GM23338 (cell line): ENCODE data around the gene TRIAP1. TPM values are rescaled to one million over a fixed set of nuclear protein-coding genes. Genes with fewer than 3 reads are reported as not detected.
"Not testable (repeated sequence)": the region's sequence is repeated elsewhere in the genome, so short reads cannot be mapped to it uniquely, and the experiment has no call there.

Source experiments
- ATAC-seq: fragments of 200-7000 bp; cut with Tn5 transposase; 3 replicates; pipeline ENCODE4 v1.9.1; 2020
- DNase-seq: peaks from one replicate; pipeline ENCODE4 v3.0.0-alpha.2; 2015; ENCODE audit warnings: low spot score
- H2AFZ ChIP-seq: fragments of 200-600 bp; sonication (generic); 2 replicates; pipeline ENCODE4 v1.8.0; 2016; ENCODE audit warnings: antibody characterized with exemption, mild to moderate bottlenecking, moderate library complexity
- H3F3A ChIP-seq: fragments of 200-600 bp; sonication (generic); replicated peaks from 2 replicates; pipeline ENCODE4 v1.8.0; 2017; ENCODE audit warnings: antibody characterized with exemption, mixed run types, low read depth
- H3K27ac ChIP-seq: fragments of 200-600 bp; sonication (generic); 2 replicates; pipeline ENCODE4 v1.6.1; 2016; ENCODE audit warnings: low read depth
- H3K27me3 ChIP-seq: fragments of 200-600 bp; sonication (generic); 2 replicates; pipeline ENCODE4 v1.8.0; 2016; ENCODE audit warnings: mild to moderate bottlenecking, mixed run types, moderate library complexity; ENCODE audit not compliant: insufficient read depth
- H3K36me3 ChIP-seq: fragments of 200-600 bp; sonication (generic); 2 replicates; pipeline ENCODE4 v1.8.0; 2016; ENCODE audit warnings: mild to moderate bottlenecking; ENCODE audit not compliant: insufficient read depth
- H3K4me1 ChIP-seq: fragments of 200-600 bp; sonication (generic); 2 replicates; pipeline ENCODE4 v1.8.0; 2016; ENCODE audit warnings: mild to moderate bottlenecking, moderate library complexity; ENCODE audit not compliant: insufficient read depth
- H3K4me2 ChIP-seq: fragments of 200-600 bp; sonication (generic); 2 replicates; pipeline ENCODE4 v1.7.1; 2017; ENCODE audit warnings: mixed run types
- H3K4me3 ChIP-seq: fragments of 200-600 bp; sonication (generic); 2 replicates; pipeline ENCODE4 v1.6.1; 2016; ENCODE audit warnings: mixed run types
- H3K79me2 ChIP-seq: fragments of 200-600 bp; sonication (generic); replicated peaks from 2 replicates; pipeline ENCODE4 v1.8.0; 2017; ENCODE audit warnings: mild to moderate bottlenecking; ENCODE audit not compliant: insufficient read depth
- H3K9me2 ChIP-seq: fragments of 200-600 bp; sonication (generic); 2 replicates; pipeline ENCODE4 v1.8.0; 2017; ENCODE audit not compliant: insufficient read depth
- H4K20me1 ChIP-seq: fragments of 200-600 bp; sonication (generic); replicated peaks from 2 replicates; pipeline ENCODE4 v1.8.0; 2017; ENCODE audit warnings: mild to moderate bottlenecking; ENCODE audit not compliant: insufficient read depth
- H3K27ac Mint-ChIP-seq: 2 replicates; pipeline ENCODE4 v1.8.0; 2020; ENCODE audit warnings: inconsistent platforms, mild to moderate bottlenecking, moderate library complexity, mixed read lengths
- H3K27me3 Mint-ChIP-seq: 3 replicates; pipeline ENCODE4 v1.8.0; 2022; ENCODE audit warnings: low read depth, mild to moderate bottlenecking, moderate library complexity, mixed read lengths, inconsistent platforms; ENCODE audit not compliant: insufficient read depth, poor library complexity
- H3K36me3 Mint-ChIP-seq: 3 replicates; pipeline ENCODE4 v1.8.0; 2021; ENCODE audit warnings: low read depth, mild to moderate bottlenecking, inconsistent platforms, moderate library complexity, mixed read lengths
- H3K4me1 Mint-ChIP-seq: 3 replicates; pipeline ENCODE4 v1.8.0; 2020; ENCODE audit warnings: mild to moderate bottlenecking, inconsistent platforms, mixed read lengths
- H3K4me3 Mint-ChIP-seq: 3 replicates; pipeline ENCODE4 v1.8.0; 2021; ENCODE audit warnings: moderate library complexity, mild to moderate bottlenecking, inconsistent platforms, mixed read lengths
- H3K9me3 Mint-ChIP-seq: 3 replicates; pipeline ENCODE4 v1.8.0; 2020; ENCODE audit warnings: moderate library complexity, mild to moderate bottlenecking, inconsistent platforms, mixed read lengths
- CREB1 ChIP-seq: fragments of 250-450 bp; sonication (Bioruptor Pico); IDR thresholded peaks from 2 replicates; pipeline ENCODE4 v1.5.0; 2020; ENCODE audit warnings: low read depth, mild to moderate bottlenecking, moderate library complexity
- ETS1 ChIP-seq: IDR thresholded peaks from 2 replicates; pipeline ENCODE4 v1.6.1; 2016; ENCODE audit warnings: antibody characterized with exemption
- EZH2 ChIP-seq: fragments of 200-600 bp; sonication (generic); IDR thresholded peaks from one replicate; pipeline ENCODE4 v1.8.0; 2017; ENCODE audit warnings: antibody characterized with exemption, mild to moderate bottlenecking, low read depth; ENCODE audit not compliant: unreplicated experiment
- EZH2phosphoT487 ChIP-seq: fragments of 200-600 bp; sonication (generic); IDR thresholded peaks from one replicate; pipeline ENCODE4 v1.8.1; 2018; ENCODE audit warnings: antibody characterized with exemption; ENCODE audit not compliant: unreplicated experiment
- JUNB ChIP-seq: IDR thresholded peaks from one replicate; pipeline ENCODE4 v1.6.1; 2016; ENCODE audit warnings: antibody characterized with exemption; ENCODE audit not compliant: unreplicated experiment
- NANOG ChIP-seq: IDR thresholded peaks from 2 replicates; pipeline ENCODE4 v1.6.1; 2016; ENCODE audit warnings: antibody characterized with exemption, borderline replicate concordance
- STAT1 ChIP-seq: IDR thresholded peaks from one replicate; pipeline ENCODE4 v1.6.1; 2016; ENCODE audit warnings: antibody characterized with exemption; ENCODE audit not compliant: unreplicated experiment
- ZNF114 ChIP-seq: fragments of 250-450 bp; sonication (Bioruptor Pico); IDR thresholded peaks from 2 replicates; pipeline ENCODE4 v1.5.0; 2020; ENCODE audit warnings: mild to moderate bottlenecking, moderate library complexity
- ZNF331 ChIP-seq: fragments of 250-450 bp; sonication (Bioruptor Pico); IDR thresholded peaks from 2 replicates; pipeline ENCODE4 v1.5.0; 2020; ENCODE audit warnings: low read depth, mild to moderate bottlenecking, moderate library complexity
- polyA plus RNA-seq: library from polyadenylated mRNA; unstranded; fragments of >200 nt; fragmentation: Nextera tagmentation; extraction: Ambion mirVana; gene quantifications from 2 replicates; pipeline ENCODE4 v1.2.1, GENCODE V29; 2016
- total RNA-seq: library from RNA; depleted of rRNA; stranded (reverse); fragments of >200 nt; shearing (Covaris generic); gene quantifications from 2 replicates; pipeline ENCODE4 v1.2.3, GENCODE V29; 2014
- TF ChIP-seq, protein P1 (sequence below), 2 experiments: fragments of 200-600 bp in 1 of 2; sonication (generic) in 1 of 2; conservative IDR thresholded peaks; 2 replicates each; pipeline versions ENCODE4 v1.5.1 to v1.6.1; 2016 to 2017; ENCODE audit warnings: antibody characterized with exemption in 2 of 2, low read depth in 2 of 2, mild to moderate bottlenecking in 2 of 2, moderate library complexity in 1 of 2

TRIAP1 gene
- total and polyA plus RNA-seq, 2 experiments from 2014 or later, result 53.4 to 94.2 TPM

DNA sequence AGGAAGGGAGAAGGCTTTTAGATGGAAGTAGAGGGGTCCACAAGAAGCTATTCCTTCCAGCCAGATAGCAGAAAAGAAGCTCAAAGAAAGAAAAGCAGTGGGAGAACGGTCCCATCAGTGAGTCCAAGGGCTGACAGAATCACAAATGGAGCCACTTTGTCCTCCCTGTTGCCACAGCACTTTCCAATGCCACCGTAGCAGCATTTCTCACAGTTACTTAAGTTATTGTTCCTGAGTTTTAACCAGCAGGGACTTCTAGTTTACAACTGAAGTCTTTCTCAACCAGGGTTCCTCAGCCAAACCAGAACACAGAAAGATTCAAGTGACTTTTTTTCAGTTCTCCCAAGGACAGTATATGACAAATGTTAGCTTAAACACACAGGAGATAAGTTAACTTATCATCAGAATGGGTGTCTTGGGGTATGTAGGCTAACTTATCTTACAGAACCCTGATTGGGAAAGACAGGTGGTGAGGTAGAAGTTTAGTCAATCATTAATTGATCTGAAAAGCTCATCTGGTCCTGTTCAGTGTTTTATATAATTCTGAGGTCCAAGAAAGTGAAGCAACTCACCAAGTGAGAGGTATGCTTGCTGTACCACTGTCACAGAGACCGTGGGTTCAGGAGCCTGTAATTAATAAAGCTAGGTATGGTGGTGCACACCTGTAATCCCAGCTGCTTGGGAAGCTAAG is 7.0 kb upstream of the TRIAP1 start (continued):
- TF ChIP-seq ZNF331 (CRISPR knock-in tag), result no peak
- TF ChIP-seq STAT1, result no peak
- TF ChIP-seq CREB1 (CRISPR knock-in tag), result no peak
- no peak for TF ChIP-seq NANOG
- no peak for TF ChIP-seq JUNB
- TF ChIP-seq EZH2, result no peak
- TF ChIP-seq ETS1, result no peak
- no peak for TF ChIP-seq EZH2phosphoT487

DNA sequence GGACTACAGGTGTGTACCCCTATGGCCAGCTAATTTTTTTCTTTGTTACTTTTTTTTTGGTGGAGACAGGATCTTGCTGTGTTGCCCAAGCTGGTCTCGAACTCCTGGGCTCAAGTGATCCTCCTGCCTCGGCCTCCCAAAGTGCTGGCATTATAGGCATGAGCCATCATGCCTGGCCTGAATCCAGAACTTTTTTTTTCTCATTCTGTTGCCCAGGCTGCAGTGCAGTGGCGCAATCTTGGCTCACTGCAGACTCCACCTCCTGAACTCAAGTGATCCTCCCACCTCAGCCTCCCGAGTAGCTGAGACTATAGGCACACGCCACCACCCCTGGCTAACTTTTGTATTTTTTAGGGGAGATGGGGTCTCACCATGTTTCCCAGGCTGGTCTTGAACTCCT is 6.3 kb upstream of the TRIAP1 start:
- not testable (repeated sequence) for H3K4me1 Mint-ChIP-seq, H3K4me3 Mint-ChIP-seq, H3F3A ChIP-seq, H2AFZ ChIP-seq, H3K27me3 ChIP-seq, DNase-seq, H3K27me3 Mint-ChIP-seq, ATAC-seq, H3K27ac Mint-ChIP-seq, H3K4me1 ChIP-seq, H3K4me3 ChIP-seq, H3K9me3 Mint-ChIP-seq, H3K4me2 ChIP-seq, H3K9me2 ChIP-seq
- 0 out of 2 replicates have a peak overlapping the region, but pooled peaks have one; percentile 26 for H3K27ac ChIP-seq
- H3K36me3 ChIP-seq, result peaks cover 25% of the 10 kb centered on the region
- H4K20me1 ChIP-seq, result peaks cover 39% of the 10 kb centered on the region
- peaks cover 37% of the 10 kb centered on the region for H3K79me2 ChIP-seq
- peaks cover 64% of the 10 kb centered on the region for H3K36me3 Mint-ChIP-seq

DNA sequence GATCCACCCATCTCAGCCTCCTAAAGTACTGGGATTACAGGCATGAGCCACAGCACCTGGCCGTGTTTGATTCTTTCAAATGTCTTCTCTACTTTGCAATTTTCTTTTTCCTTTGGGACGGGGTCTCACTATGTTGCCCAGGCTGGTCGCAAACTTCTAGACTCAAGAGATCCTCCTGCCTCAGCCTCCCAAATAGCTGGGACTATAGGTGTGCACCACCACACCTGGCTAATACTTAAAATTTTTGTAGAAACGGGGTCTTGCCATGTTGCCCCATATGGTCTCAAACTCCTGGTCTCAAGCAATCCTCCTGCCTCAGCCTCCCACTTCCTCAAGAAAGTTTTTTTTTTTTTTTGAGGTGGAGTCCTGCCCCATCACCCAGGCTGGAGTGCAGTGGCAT is 1.8 kb upstream of the TRIAP1 start:
- H3K27ac Mint-ChIP-seq, result no peak overlapping the region
- ATAC-seq, result no peak
- peaks cover 12% of the 10 kb centered on the region for H3K4me1 Mint-ChIP-seq
- H3K9me2 ChIP-seq, result no peaks in the 10 kb centered on the region
- no peak overlapping the region for H3K27ac ChIP-seq
- peaks cover 14% of the 10 kb centered on the region for H3K27me3 Mint-ChIP-seq
- peaks cover 15% of the 10 kb centered on the region for H3K4me1 ChIP-seq
- H3K4me3 Mint-ChIP-seq, result peak overlapping the region; percentile 99; the same call in 2 of the 3 replicates
- H3K9me3 Mint-ChIP-seq, result no peaks in the 10 kb centered on the region
- no peak overlapping the region for H3K4me3 ChIP-seq
- H4K20me1 ChIP-seq, result peaks cover 27% of the 10 kb centered on the region
- H3F3A ChIP-seq, result peaks cover 29% of the 10 kb centered on the region
- no peak for DNase-seq
- H3K36me3 ChIP-seq, result peaks cover 31% of the 10 kb centered on the region
- H3K79me2 ChIP-seq, result peaks cover 78% of the 10 kb centered on the region
- no peaks in the 10 kb centered on the region for H3K27me3 ChIP-seq
- no peak overlapping the region for H2AFZ ChIP-seq
- H3K36me3 Mint-ChIP-seq, result peaks cover 58% of the 10 kb centered on the region
- H3K4me2 ChIP-seq, result peak overlapping the region; percentile 84
- TF ChIP-seq CREB1 (CRISPR knock-in tag), result no peak
- TF ChIP-seq EZH2, result no peak
- TF ChIP-seq NANOG, result no peak
- no peak for TF ChIP-seq JUNB
- no peak for TF ChIP-seq ETS1
- TF ChIP-seq, protein P1, sequence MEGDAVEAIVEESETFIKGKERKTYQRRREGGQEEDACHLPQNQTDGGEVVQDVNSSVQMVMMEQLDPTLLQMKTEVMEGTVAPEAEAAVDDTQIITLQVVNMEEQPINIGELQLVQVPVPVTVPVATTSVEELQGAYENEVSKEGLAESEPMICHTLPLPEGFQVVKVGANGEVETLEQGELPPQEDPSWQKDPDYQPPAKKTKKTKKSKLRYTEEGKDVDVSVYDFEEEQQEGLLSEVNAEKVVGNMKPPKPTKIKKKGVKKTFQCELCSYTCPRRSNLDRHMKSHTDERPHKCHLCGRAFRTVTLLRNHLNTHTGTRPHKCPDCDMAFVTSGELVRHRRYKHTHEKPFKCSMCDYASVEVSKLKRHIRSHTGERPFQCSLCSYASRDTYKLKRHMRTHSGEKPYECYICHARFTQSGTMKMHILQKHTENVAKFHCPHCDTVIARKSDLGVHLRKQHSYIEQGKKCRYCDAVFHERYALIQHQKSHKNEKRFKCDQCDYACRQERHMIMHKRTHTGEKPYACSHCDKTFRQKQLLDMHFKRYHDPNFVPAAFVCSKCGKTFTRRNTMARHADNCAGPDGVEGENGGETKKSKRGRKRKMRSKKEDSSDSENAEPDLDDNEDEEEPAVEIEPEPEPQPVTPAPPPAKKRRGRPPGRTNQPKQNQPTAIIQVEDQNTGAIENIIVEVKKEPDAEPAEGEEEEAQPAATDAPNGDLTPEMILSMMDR (conservative IDR thresholded peaks at IDR 0.05; ENCODE audit: low read depth in 2 of 2), result no peak
- no peak for TF ChIP-seq EZH2phosphoT487
- no peak for TF ChIP-seq ZNF114 (CRISPR knock-in tag)
- TF ChIP-seq STAT1, result no peak
